ENCODE measurements around the gene CFDP1.

GRCh38 chr16:75287708-75288107, 145.6 kb downstream of the CFDP1 start:
- TF ChIP-seq POLR2A (IDR thresholded peaks at IDR 0.05; ENCODE audit: extremely low read depth, insufficient read length) (no peak), MYC (IDR thresholded peaks at IDR 0.05; ENCODE audit: low read depth, low read length) (no peak)
- TF ChIP-seq, protein P1, sequence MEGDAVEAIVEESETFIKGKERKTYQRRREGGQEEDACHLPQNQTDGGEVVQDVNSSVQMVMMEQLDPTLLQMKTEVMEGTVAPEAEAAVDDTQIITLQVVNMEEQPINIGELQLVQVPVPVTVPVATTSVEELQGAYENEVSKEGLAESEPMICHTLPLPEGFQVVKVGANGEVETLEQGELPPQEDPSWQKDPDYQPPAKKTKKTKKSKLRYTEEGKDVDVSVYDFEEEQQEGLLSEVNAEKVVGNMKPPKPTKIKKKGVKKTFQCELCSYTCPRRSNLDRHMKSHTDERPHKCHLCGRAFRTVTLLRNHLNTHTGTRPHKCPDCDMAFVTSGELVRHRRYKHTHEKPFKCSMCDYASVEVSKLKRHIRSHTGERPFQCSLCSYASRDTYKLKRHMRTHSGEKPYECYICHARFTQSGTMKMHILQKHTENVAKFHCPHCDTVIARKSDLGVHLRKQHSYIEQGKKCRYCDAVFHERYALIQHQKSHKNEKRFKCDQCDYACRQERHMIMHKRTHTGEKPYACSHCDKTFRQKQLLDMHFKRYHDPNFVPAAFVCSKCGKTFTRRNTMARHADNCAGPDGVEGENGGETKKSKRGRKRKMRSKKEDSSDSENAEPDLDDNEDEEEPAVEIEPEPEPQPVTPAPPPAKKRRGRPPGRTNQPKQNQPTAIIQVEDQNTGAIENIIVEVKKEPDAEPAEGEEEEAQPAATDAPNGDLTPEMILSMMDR (IDR thresholded peaks at IDR 0.05; ENCODE audit: low read depth, low read length), result no peak
- TF ChIP-seq, protein P2, sequence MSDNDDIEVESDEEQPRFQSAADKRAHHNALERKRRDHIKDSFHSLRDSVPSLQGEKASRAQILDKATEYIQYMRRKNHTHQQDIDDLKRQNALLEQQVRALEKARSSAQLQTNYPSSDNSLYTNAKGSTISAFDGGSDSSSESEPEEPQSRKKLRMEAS (IDR thresholded peaks at IDR 0.05; ENCODE audit: low read depth, low read length), result no peak
